Osteoblast (primary cell): Measurements from ENCODE around the gene SLC24A3. TPM values are rescaled to one million over a fixed set of nuclear protein-coding genes. Genes with fewer than 3 reads are reported as not detected.

Source experiments
- DNase-seq: peaks from one replicate; pipeline ENCODE4 v3.0.0; 2011; ENCODE audit warnings: low spot score, mixed read lengths; ENCODE audit not compliant: insufficient read length; ENCODE audit errors: missing footprints
- H2AFZ ChIP-seq: 2 replicates; pipeline ENCODE4 v1.6.0; 2011; ENCODE audit warnings: mild to moderate bottlenecking, low read length
- H3K27ac ChIP-seq: 2 replicates; pipeline ENCODE4 v1.5.1; 2011; ENCODE audit warnings: mild to moderate bottlenecking, low read depth, low read length, moderate library complexity
- H3K27me3 ChIP-seq: 2 replicates; pipeline ENCODE4 v1.6.0; 2012; ENCODE audit warnings: mild to moderate bottlenecking, control low read depth, inconsistent platforms, low read length, moderate library complexity; ENCODE audit not compliant: insufficient read depth
- H3K36me3 ChIP-seq: 2 replicates; pipeline ENCODE4 v1.5.1; 2011; ENCODE audit warnings: mild to moderate bottlenecking, low read length, control low read depth, moderate library complexity; ENCODE audit not compliant: insufficient read depth
- H3K4me1 ChIP-seq: 2 replicates; pipeline ENCODE4 v1.5.1; 2011; ENCODE audit warnings: mild to moderate bottlenecking, low read length, control low read depth, moderate library complexity; ENCODE audit not compliant: insufficient read depth
- H3K4me2 ChIP-seq: 2 replicates; pipeline ENCODE4 v1.6.0; 2011; ENCODE audit warnings: mild to moderate bottlenecking, low read length; ENCODE audit not compliant: insufficient read depth
- H3K4me3 ChIP-seq: fragments of 200-600 bp; sonication (generic); 3 replicates; pipeline ENCODE4 v1.5.1; 2012; ENCODE audit warnings: mild to moderate bottlenecking, low read length, inconsistent platforms; ENCODE audit not compliant: insufficient read depth
- H3K79me2 ChIP-seq: 2 replicates; pipeline ENCODE4 v1.6.0; 2012; ENCODE audit warnings: mild to moderate bottlenecking, low read length, control low read depth, inconsistent platforms; ENCODE audit not compliant: insufficient read depth
- H3K9me3 ChIP-seq: 2 replicates; pipeline ENCODE4 v1.5.1; 2011; ENCODE audit warnings: low read depth, low read length, control low read depth
- H4K20me1 ChIP-seq: 2 replicates; pipeline ENCODE4 v1.6.0; 2012; ENCODE audit warnings: mild to moderate bottlenecking, low read length, control low read depth; ENCODE audit not compliant: insufficient read depth
- total RNA-seq: library from RNA; depleted of rRNA; stranded (reverse); fragments of >200 nt; gene quantifications from 2 replicates; pipeline ENCODE4 v1.2.3, GENCODE V29; 2012
- TF ChIP-seq, protein P1 (sequence below): IDR thresholded peaks from 2 replicates; pipeline ENCODE4 v1.5.1; 2011; ENCODE audit warnings: mild to moderate bottlenecking, low read depth, low read length, moderate library complexity; ENCODE audit errors: extremely low read depth

The SLC24A3 gene
- total RNA-seq, 1 donor = 1.1 TPM

DNA sequence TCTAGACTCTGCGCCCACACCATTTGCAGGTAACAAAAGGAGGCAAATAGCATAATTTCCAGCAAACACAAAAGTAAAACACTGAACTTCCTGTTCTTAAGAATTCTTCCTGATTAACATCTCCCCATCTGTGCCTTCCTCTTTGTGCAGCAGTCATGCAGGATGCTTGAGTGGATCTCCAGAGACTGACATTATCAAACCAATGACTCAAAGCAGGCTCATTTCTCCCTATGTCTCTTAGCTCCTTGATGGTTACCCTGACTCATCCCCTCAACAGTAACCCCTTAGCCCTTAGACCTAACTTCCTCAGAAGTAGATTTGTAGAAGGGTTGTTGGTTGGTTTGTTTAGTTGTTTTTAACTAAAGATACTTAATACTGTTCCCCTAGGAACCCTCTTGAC is 408.6 kb downstream of the SLC24A3 start:
- Histone ChIP-seq H4K20me1 (no peaks in the 10 kb centered on the region), H3K4me1 (no peaks in the 10 kb centered on the region), H3K4me2 (no peak overlapping the region), H3K9me3 (no peaks in the 10 kb centered on the region), H3K36me3 (no peaks in the 10 kb centered on the region), H2AFZ (no peak overlapping the region), H3K79me2 (no peaks in the 10 kb centered on the region), H3K27me3 (no peaks in the 10 kb centered on the region), H3K4me3 (no peak overlapping the region), H3K27ac (no peak overlapping the region)
- TF ChIP-seq, protein P1, sequence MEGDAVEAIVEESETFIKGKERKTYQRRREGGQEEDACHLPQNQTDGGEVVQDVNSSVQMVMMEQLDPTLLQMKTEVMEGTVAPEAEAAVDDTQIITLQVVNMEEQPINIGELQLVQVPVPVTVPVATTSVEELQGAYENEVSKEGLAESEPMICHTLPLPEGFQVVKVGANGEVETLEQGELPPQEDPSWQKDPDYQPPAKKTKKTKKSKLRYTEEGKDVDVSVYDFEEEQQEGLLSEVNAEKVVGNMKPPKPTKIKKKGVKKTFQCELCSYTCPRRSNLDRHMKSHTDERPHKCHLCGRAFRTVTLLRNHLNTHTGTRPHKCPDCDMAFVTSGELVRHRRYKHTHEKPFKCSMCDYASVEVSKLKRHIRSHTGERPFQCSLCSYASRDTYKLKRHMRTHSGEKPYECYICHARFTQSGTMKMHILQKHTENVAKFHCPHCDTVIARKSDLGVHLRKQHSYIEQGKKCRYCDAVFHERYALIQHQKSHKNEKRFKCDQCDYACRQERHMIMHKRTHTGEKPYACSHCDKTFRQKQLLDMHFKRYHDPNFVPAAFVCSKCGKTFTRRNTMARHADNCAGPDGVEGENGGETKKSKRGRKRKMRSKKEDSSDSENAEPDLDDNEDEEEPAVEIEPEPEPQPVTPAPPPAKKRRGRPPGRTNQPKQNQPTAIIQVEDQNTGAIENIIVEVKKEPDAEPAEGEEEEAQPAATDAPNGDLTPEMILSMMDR = no peak
- DNase-seq = no peak

DNA sequence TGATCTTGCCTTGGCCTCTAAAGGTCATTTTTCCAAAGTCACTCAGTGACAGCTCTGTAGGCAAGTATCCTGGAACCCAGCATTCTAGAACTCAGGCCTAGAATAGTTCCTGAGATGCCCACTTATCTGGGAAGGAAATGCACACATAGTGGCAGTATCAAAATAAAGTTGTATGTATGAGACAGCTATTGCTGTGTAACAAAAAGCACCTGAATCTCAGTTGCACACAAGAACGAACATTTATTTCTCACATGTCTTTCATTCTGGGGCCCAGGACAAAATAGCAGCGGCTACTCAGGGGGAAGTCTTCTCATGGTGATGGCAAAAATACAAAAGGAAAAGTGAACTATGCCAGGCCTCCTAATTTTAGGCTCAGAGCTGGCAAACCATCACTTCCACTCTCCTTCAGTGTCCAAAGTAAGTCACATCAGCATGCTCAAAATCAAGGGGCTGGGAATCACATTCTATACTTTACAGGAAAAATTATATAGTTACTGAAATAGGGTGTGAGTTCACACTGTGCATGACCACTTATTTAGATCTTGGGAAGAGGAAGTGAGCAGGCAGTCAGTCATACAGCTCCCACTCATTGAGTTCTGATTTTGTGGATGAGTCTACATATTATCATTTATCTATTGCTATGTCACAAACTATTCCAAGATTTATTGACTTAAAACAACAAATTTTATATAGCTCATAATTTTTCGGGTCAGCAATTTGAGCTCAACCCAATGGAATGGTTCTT is 412.0 kb downstream of the SLC24A3 start:
- H3K4me3 ChIP-seq = no peak overlapping the region
- H3K27me3 ChIP-seq = no peaks in the 10 kb centered on the region
- no peaks in the 10 kb centered on the region for H3K9me3 ChIP-seq
- H3K27ac ChIP-seq = no peak overlapping the region
- no peak overlapping the region for H2AFZ ChIP-seq
- no peaks in the 10 kb centered on the region for H4K20me1 ChIP-seq
- H3K36me3 ChIP-seq = no peaks in the 10 kb centered on the region
- no peak for DNase-seq
- TF ChIP-seq, protein P1 = no peak
- H3K4me2 ChIP-seq = no peak overlapping the region
- no peaks in the 10 kb centered on the region for H3K4me1 ChIP-seq
- H3K79me2 ChIP-seq = no peaks in the 10 kb centered on the region

GRCh38 chr20:19625426-19625825 is 413.0 kb downstream of the SLC24A3 start:
- Histone ChIP-seq H3K4me1 (no peaks in the 10 kb centered on the region), H3K4me2 (no peak overlapping the region), H3K9me3 (no peaks in the 10 kb centered on the region), H3K79me2 (no peaks in the 10 kb centered on the region), H4K20me1 (no peaks in the 10 kb centered on the region), H3K27me3 (no peaks in the 10 kb centered on the region), H2AFZ (no peak overlapping the region), H3K4me3 (no peak overlapping the region), H3K36me3 (no peaks in the 10 kb centered on the region), H3K27ac (no peak overlapping the region)
- TF ChIP-seq, protein P1 = no peak
- DNase-seq = no peak

DNA sequence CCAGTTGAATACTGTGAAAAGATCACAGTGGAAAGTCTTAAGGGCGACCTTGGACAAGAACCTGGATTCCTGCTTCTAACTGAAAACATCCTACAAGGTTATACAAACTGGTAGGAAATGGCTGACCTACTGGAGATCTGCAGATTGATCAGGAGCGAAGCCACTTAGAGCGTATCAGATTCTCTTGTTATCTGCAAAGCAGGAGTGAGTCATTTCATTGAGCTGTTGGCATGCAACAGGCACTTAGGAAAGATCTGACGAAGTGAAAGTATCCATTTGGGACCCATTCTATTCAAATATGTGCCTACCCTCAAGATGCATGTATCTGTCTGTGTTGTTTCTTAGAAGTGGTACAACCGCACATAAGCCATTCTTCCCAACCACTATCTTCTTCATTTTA is 414.5 kb downstream of the SLC24A3 start:
- Histone ChIP-seq H3K4me2 (peak overlapping the region; percentile 11), H3K27ac (no peak overlapping the region)

More for the DNA sequence above, 414.5 kb downstream of the SLC24A3 start:
- H2AFZ ChIP-seq = no peak overlapping the region
- no peaks in the 10 kb centered on the region for H3K4me1 ChIP-seq
- H3K27me3 ChIP-seq = no peaks in the 10 kb centered on the region
- no peaks in the 10 kb centered on the region for H3K9me3 ChIP-seq
- H3K4me3 ChIP-seq = no peak overlapping the region
- H3K79me2 ChIP-seq = no peaks in the 10 kb centered on the region
- no peaks in the 10 kb centered on the region for H4K20me1 ChIP-seq
- TF ChIP-seq, protein P1 = no peak
- H3K36me3 ChIP-seq = no peaks in the 10 kb centered on the region
- DNase-seq = no peak
